ENCODE results near the gene DHRS7B.
"Not testable (repeated sequence)": the region's sequence is repeated elsewhere in the genome, so short reads cannot be mapped to it uniquely, and the experiment has no call there.

Gene DHRS7B

DNA sequence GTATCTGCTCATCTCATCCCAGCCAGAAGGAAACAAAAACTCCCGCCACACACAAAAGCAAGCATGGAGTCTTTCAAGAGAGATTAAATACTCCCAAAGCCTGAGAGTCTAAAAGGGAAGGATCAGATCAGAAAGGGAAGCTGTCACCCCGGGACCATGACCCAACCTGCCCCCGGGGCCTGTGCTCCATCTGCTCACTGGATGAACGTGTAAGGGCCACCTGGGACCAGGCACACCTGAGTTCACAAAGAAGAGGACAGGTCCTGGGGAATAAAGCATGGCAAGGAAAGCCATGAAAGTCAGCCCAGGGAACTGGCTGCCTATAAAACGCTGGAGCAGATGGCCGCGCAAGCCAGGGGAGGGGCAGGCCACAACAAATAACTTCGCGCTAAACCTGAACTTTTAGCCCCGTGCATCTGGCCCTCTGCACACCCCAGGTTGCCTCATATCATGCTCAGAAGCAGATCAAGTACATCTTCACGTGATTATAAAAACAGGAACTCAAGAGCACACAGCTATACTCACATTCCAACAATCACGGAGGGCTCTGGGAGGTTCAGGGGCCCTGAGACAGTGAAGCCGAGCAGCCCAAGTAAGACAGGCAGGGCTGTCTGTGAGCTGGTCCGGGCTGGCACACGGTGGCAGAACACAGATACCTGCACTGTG, 83.8 kb downstream of the DHRS7B start:
- no peak for DNase-seq

DNA sequence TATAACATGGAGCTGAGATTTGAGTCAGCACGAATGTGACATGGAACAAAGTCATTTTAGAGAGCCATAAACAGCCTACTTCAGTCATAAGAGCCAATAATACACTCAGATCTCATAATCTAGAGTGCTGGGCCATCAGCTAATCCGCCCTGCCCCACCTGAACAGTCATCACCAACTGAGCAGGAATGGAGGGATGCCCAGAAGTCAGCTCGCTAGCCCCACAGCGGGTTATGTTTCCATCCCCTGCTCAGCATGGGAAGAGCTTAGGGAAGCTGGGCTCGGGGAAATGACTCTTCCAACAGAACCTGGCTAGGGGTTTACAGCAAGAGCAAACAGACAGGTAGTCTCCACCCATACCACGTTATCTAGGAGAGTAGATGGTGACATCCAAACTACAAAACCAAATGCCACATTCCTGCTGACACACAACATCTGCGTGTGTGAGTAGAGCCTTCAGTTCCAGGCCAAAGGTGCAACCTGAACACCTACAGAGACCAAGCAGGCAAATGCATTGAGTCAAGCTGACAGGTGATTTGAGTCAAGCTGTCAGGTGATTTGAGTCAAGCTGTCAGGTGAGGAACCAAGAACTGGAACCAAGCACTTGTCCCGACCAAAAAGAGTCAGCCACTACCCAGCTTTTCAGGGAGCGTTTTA, 85.2 kb downstream of the DHRS7B start:
- no peak for DNase-seq

DNA sequence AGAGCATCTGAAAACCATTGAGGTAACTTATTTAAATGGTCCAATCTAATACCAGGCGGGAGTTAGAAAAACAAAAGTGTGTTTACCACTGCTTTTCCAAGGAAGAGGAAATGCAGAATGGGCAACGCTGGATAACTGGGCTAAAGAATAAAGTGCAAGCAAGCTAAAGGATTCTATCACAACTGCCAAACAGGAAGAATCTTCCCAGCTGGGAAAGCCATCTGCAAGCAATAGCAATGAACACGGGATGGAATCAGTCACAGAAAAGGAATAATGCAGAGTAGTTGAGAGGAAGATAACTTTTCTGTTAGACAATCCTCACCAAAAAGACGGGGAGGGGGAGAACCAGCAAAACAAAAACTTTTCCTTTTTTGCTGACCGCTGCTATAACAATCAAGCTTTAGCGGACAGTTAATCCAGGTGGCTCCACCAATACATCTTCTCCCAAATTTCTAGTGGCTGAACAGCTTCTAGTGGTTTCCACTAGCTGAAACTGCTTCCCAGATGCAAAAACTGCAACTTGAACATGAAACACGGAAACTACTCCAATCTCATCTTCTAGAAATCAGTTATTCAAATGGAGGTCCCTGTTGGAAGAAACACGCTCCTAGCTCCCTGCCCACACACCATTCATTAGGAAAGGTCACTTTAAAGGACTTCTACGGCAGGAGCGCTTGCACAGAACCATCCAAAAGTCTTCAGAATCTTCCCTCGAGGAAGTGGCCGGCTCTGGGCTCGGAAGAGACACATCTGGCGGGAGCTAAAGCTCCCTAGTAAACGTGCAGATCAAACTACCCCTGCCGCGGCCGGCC, 86.3 kb downstream of the DHRS7B start:
- no peak for DNase-seq

DNA sequence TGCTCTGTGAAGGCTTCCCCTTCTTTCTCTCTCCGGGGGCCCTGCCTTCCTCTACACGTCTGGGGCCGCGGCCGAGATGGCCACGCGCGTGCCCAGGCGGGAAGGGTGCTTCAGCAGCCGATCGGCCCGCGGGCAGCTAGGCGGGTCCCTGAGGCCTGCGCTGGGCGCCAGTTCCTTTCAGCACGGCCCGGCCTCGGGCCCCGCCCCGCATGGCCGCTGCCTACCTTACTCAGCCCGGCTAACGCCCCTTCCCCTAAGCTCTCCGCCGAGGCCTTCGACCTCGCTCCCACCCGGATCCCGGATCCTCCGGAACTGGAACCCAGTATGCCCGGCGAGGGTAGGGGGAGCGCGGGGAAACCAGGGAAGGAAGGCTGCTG, 86.9 kb downstream of the DHRS7B start:
- no peak for DNase-seq

DNA sequence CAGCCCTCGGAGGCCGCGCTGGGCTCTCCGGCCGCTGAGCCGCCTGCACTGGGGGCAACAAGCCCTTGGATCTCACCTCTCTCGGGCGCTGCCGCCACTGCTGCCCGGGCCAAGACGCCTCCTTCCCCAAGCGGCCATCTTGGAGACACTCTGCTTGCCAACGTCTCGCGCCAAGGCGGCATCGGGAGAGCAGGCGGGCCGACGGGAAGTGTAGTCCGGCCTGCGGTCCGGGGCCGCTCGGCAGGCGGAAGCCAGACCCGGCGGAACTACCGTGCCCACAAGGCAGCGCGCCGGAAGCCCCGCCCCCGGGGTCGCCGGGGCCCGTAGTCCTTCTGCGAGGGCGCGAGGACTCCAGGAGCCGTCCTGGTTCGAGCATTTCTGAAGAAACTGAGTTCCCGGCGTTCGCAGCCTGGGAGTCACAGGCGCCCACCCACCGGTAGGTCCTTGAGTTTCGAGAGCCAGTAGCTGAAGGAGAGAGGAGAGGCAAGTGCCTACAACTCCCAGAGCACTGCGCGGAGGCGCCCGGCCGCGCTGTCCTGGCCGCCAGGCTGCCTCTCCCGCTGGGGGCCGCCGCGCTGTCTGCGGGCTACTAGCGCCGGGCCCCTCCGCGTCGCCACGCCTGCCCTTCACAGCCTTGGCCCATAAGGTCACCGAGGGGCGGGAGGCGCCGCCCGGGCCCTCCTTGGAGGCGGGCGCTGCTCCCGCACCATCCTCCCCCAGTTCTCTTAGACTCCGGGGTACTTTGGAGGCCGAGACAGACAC, 87.4 kb downstream of the DHRS7B start, which contains the start of gene TMEM11:
TMEM11 (minus strand) TSS at position 147 of the 762 bp plus-strand sequence; CDS start at position 138, 9 bp downstream.
- peak; percentile 95 for DNase-seq

DNA sequence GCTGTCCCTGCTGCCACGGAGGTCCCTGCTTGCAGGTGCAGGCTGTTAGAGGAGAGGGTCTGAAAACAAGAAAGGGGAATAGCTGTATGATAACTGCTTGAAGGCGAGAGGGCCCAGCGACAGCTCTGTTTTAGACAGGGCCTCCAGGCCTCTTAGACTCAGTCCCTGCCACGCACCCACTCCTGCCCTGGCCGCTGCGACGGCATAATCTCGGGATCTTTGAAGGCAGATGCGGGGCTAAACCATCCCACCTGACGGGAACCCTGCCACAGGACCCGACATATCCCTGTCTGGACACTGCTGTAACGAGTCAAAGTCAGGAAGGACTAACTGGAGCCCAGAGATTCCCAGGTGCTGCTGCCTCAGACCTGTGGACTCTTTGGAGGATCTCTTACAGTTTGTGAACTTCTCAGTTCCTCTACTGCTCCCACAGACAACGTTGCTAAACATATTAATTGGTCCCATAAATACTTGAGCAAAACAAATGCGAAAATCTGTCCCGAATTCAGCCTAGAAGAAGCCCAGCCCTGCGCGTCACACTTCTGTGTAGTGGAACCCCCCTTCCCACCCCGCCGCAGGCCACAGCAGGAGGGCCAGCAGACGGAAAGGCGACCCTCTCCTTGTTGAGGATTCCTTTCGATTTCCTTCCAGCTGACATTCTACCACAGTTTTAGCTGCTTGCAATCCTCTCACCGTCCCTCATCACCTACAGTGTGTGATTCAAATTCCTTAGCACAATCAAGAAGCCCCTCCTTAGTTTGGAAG, 88.2 kb downstream of the DHRS7B start:
- DNase-seq: no peak

DNA sequence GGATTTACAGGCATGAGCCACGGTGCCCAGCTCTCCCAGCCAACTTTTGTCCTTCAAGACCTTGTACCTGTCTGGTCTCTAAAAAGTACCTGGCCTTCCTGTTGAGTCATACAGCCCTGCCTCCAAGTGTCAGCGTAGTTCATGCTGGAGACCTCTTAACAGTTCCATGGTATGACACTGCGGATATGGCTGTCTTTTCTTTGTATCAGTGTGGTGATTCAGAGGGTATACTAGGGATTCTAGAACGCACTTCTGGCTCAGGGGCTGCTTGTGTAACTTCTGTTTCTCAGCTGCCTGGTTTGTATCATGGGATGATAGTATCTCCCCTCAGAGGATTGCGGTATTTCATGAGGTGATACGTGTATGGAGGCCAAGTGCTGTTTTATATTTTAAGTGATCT, 89.2 kb downstream of the DHRS7B start:
- no peak for DNase-seq

DNA sequence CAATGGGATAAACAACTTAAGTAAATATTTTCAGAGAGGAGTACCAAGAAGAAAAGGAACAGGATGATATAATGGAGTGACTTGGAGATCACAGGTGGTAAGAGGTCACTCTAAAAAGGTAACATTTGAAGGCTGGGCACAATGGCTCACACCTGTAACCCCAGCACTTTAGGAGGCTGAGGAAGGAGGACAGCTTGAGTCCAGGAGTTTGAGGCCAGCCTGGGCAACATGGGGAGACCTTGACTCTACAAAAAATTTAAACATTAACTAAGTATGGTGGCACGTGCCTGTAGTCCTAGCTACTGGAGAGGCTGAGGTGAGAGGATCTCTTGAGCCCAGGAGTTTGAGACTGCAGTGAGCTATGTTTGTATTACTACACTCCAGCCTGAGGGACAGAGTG, 90.6 kb downstream of the DHRS7B start:
- no peak for DNase-seq

DNA sequence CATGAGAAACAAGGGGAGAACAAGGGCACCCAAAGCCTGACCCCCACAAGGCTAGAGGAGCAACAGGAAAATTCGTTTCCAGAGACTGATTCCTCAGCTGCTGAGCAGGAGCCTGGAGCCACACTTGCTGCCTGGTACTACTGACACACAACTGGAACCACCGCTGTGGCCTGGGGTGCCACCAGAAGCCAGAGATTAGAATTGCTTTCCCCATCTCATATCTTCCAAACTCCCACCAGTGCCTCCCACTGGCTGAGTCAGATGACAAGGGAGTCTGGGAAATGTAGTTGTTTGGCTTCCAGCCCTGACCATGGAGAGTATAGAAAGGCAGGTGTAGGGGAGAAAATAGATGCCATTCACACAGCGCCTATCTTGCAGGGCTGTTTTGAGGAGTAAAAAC, 91.3 kb downstream of the DHRS7B start:
- DNase-seq: no peak

DNA sequence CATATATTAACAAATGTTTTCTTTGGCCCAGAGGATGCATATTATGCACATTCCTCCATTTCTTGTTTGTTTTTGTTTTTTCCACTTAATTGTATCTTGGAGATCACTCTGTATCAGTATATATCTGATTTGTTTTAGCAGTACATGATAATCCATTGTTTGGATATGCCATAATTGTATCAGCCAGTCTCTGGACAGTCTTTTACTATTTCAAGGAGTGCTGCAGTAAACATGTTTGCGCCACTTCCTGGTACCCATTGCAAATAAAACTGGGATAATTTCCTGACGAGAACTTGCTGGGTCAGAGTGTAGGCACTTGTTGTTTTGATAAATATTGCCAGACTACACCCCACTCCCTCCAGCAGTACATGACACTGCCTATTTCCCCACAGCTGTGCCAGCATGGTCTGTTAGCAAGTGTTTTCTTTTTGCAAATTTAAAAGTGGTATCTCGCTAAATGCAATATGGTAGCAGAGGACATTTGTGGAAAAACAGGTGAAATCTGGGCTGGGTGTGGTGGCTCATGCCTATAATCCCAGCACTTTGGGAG, 92.1 kb downstream of the DHRS7B start:
- DNase-seq: no peak

DNA sequence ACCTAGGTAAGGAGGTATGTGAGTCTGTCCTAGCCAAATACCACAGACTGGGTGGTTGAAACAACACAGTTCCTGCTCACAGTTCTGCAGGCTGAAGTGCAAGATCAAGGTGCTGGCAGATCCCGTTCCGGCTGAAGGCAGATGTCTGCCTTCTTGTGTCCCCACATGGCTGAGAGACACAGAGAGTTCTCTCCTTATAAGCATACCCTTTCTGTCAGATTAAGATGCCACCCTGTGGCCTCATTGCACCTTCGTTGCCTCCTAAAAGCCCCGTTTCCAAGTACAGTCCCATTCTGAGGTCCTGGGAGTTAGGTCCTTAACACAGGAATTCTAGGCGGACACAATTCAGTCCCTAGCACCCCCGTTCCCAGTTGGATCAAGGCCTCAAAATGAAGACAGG, 96.3 kb downstream of the DHRS7B start:
- no peak for DNase-seq

DNA sequence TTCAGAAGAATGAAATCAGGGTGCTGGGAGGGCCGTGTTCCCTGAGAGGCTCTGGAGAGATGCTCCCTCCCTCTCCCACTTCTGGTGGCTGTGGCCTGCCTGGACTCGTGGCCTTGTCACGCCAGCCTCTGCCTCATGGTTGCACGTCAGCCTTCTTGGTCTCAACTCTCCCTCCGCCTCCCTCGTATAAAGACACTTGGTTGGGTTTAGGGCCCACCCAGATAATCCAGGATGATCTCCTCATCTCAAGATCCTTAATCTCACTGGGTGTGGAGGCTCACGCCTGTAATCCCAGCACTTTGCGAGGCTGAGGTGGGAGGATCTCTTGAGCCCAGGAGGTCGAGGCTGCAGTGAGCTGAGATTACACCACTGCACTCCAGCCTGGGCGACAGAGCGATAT, 100.5 kb downstream of the DHRS7B start:
- not testable (repeated sequence) for DNase-seq

DNA sequence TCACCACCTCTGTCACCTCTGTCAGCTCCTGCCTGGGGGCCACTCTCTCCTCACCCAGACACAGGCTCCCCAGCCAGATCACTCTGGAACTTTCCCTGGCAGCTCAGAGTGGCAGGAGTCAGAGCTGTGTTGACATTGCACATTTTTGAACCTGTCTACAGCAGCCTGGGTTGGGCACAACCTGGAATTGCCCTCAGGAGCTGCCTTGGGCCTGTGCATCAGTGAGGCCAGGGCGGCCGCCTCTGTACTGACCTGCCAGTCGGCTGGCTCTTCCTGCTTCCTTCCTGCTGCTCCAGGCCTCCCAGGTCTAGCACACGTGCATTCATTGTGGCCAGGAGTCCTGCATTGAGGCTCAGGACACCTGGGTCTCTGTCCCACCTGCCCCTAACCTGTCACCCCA, 101.3 kb downstream of the DHRS7B start:
- DNase-seq: no peak

DNA sequence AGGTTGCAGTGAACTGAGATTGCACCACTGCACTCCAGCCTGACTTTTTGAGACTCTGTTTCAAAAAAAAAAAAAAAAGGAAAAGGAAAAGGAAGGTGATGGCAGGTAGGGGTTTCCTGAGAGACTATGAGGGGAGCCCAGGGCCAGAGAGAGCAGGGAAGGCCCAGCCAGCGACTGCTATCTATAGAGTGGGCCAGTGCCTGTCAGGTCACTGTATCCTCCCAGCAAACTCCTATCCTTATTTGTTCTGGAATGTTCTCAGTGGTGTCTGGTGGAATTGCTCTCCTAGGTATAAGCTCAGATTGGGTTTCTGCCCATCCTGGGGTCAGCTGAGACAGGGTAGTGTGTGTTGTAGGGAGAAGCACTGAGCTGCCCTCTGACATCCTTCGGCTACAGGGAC, 102.1 kb downstream of the DHRS7B start:
- no peak for DNase-seq

DNA sequence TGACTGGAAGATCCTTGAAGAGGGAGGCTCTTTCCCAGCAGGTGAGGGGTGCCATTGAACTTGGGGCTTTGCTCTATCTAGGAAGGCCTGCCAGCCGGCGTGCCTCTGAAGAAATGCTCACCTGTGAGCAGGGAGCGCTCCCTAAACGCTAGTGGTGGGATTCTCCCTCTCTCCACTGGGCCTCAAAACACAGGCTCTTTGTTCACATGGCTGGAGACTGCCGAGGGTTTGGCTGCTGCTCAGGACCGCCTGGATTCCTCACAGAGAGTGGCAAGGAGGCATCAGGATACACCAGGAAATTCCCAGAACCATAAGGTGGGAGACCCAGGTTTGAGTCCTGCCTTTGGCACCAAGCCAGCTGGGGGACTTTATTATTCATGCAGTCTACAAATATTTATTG, 104.8 kb downstream of the DHRS7B start:
- no peak for DNase-seq

DNA sequence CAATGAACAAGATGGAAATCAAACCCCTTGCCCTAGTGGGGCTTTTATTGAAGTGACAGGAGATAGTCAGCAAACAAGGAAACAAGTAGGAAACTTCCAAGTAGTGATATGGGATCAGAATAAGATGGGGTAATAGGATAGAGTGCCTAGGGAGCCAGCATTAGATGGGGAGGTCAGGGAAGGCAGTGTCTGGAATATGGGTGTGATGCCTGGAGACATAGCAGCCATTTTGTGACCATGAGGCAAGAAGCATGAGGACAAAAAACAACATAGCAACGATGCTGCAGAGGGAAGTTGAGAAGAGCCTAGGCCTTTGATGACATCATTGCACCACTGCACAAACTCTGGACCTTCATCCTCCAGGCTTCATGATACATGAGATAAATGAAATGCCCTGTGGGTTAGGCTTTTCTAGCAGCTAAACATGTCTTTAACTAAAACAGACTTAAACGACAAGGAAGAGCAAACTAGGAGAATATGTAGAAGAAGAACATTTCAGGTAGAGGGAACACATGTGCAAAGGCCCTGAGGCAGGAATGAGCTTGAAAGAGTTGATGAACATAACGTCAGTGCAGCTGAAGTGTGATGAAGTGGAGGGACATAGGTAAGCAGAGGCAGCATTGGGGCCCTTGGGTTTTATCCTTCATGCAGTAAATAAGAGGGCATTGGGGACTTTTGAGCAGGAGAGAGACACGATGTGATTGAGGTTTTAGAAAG, 105.4 kb downstream of the DHRS7B start:
- DNase-seq: no peak

DNA sequence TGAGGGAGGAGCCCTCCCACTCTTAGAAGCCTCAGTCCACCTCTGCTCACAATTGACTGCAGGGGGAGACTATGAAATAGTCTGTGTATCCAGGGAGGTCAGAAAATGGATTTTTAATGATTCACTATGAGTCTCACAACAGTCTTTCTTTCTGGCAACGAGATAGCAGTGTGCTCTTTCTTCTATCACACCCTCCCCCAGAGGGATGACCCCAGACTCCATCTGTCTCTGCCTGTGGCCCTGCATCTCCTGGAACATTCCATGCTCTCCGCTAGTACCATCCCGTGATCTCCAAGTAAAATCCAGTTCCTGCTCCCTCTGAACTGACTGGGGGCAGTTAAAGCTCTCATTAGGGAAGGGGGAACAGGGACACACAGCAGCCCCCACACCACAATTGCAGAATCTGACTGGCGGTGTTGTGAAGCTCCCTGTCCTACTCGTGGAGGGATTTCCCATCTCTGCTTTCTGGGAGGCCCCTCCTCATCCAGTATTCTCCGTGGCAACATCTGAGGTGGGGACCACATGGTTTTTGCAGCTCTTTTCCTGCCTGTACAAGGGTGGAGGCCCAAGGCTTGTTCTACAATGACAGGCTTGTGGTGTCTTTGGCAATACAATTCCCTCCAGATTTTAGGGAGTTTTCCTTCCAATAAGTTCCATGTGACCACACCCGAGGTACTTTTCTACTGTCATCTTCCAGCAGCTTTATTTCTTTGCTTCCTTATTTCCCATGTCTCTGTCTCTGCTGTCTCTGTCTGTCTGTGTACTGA, 107.0 kb downstream of the DHRS7B start:
- DNase-seq: no peak

DNA sequence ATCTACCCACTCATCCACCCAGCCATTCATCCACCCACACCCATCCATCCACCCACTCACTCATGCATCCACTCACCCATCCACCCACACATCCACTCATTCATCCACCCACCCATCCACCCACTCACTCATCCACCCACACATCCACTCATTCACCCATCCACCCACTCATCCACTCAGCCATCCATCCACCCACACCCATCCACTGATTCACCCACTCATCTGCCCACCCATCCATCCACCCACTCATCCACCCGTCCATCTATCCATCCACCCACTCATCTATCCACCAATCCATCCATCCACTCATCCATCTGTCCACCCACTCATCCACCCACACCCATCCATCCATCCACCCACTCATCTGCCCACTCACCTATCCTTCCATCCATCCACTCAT, 109.2 kb downstream of the DHRS7B start:
- DNase-seq: no peak

DNA sequence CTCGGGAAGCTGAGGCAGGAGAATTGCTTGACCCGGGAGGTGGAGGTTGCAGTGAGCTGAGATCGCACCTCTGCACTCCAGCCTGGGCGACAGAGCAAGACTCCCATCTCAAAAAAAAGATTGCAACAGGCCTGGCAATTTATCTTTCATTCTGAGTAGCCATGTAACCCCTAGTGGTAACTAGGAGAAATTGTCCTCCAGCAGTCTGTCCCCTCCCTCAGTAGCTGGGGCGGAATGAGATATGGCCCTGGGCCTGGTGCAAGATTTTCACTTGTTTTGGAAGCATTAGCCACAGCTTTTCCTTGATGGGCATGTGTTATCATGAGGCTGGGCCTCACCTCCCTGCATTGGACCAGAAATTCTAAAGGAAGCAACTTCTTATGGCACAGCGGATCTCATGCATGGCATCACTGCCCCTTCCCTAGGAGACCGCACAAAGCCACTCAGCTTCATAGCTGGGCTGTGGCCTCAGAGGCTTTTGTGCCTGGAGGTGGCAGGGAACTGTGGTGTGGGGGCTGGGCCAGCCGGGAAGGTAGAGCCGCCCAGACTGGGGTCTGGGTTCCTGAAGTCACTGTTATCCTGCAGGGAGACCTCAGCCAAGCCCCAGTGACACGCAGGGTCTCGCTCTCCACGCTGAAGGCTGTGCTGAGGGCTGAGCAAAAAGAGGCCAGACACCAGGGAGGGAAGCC, 113.1 kb downstream of the DHRS7B start:
- no peak for DNase-seq

Measured in CD4-positive, alpha-beta T cell treated with Interleukin-6 for 4 hours (primary cell).